PC-9 (cell line): Measurements from ENCODE around the gene EPM2AIP1. TPM values are rescaled to one million over a fixed set of nuclear protein-coding genes. Genes with fewer than 3 reads are reported as not detected.

Source experiments
- BruUV-seq: library from RNA; stranded (reverse); fragments of 400-500 nt; replicated peaks from 2 replicates; lab custom pipeline; 2021; lab: Mats Ljungman, UMichigan
- CTCF ChIA-PET: fragments of 300-600 bp; sonication (Branson Sonifier 250); formaldehyde crosslinking; loops from one replicate; lab custom pipeline; 2022; ENCODE audit warnings: antibody characterized with exemption; lab: Charles Lee
- POLR2A ChIA-PET: fragments of 300-600 bp; sonication (Branson Sonifier 250); formaldehyde crosslinking; loops from one replicate; lab custom pipeline; 2022; ENCODE audit warnings: antibody characterized with exemption; ENCODE audit not compliant: unreplicated experiment; lab: Charles Lee
- DNase-seq, 2 experiments: peaks; one replicate each; pipeline versions ENCODE4 v3.0.0 to v3.0.0-alpha.2; 2015 to 2022; ENCODE audit warnings: mixed read lengths in 1 of 2
- H2AFZ ChIP-seq: fragments of 200-600 bp; sonication (generic); 2 replicates; pipeline ENCODE4 v1.8.1; 2017; ENCODE audit warnings: antibody characterized with exemption
- H3F3A ChIP-seq: fragments of 200-600 bp; sonication (generic); 2 replicates; pipeline ENCODE4 v1.8.1; 2017; ENCODE audit warnings: antibody characterized with exemption, mild to moderate bottlenecking, low read depth; ENCODE audit not compliant: insufficient read depth
- H3K27ac ChIP-seq: fragments of 200-600 bp; sonication (generic); 2 replicates; pipeline ENCODE4 v1.6.1; 2016; ENCODE audit warnings: mixed run types
- H3K27me3 ChIP-seq: fragments of 200-600 bp; sonication (generic); 2 replicates; pipeline ENCODE4 v1.6.1; 2016; ENCODE audit warnings: low read depth, mixed run types; ENCODE audit not compliant: insufficient read depth
- H3K36me3 ChIP-seq: fragments of 200-600 bp; sonication (generic); 2 replicates; pipeline ENCODE4 v1.6.1; 2016; ENCODE audit warnings: low read depth, mixed run types
- H3K4me1 ChIP-seq: fragments of 200-600 bp; sonication (generic); replicated peaks from 2 replicates; pipeline ENCODE4 v1.6.1; 2016; ENCODE audit warnings: mixed run types; ENCODE audit not compliant: insufficient read depth
- H3K4me2 ChIP-seq: fragments of 200-600 bp; sonication (generic); 2 replicates; pipeline ENCODE4 v1.6.1; 2017; ENCODE audit warnings: mixed run types
- H3K4me3 ChIP-seq: fragments of 200-600 bp; sonication (generic); 2 replicates; pipeline ENCODE4 v1.6.1; 2016; ENCODE audit warnings: mixed run types
- H3K79me2 ChIP-seq: fragments of 200-600 bp; sonication (generic); 2 replicates; pipeline ENCODE4 v1.6.1; 2017; ENCODE audit warnings: low read depth, mixed run types
- H3K9me2 ChIP-seq: fragments of 200-600 bp; sonication (generic); 2 replicates; pipeline ENCODE4 v1.8.1; 2017; ENCODE audit warnings: mild to moderate bottlenecking; ENCODE audit not compliant: insufficient read depth
- H3K9me3 ChIP-seq: fragments of 200-600 bp; sonication (generic); 2 replicates; pipeline ENCODE4 v1.8.1; 2016; ENCODE audit warnings: low read depth; ENCODE audit not compliant: insufficient read depth
- H4K20me1 ChIP-seq: fragments of 200-600 bp; sonication (generic); 2 replicates; pipeline ENCODE4 v1.8.1; 2017; ENCODE audit not compliant: insufficient read depth
- CTCF ChIP-seq: fragments of 200-600 bp; sonication (generic); conservative IDR thresholded peaks from 2 replicates; pipeline ENCODE4 v1.6.1; 2017; ENCODE audit warnings: mixed run types, antibody characterized with exemption, mild to moderate bottlenecking, moderate library complexity
- EZH2 ChIP-seq: fragments of 200-600 bp; sonication (generic); IDR thresholded peaks from 2 replicates; pipeline ENCODE4 v1.8.0; 2017; ENCODE audit warnings: antibody characterized with exemption, low read depth
- intact Hi-C: fragments of 100-400 bp; cut with micrococcal nuclease; formaldehyde crosslinking; loops from one replicate; pipeline ENCODE4 v1.10.0; 2022; ENCODE audit not compliant: unreplicated experiment
- total RNA-seq: library from RNA; stranded (reverse); gene quantifications from 2 replicates; pipeline ENCODE4 v1.2.3, GENCODE V29; 2021

Gene EPM2AIP1
- total RNA-seq, 1 experiment from 2014 or later: 10.5 TPM

- BruUV-seq: no TSS peak
- POLR2A ChIA-PET: no interaction called here
- H3K27me3 ChIP-seq: peaks cover 2% of the 10 kb centered on the region; the same call in 1 of the 2 replicates
Measured at GRCh38 chr3:36937492-36937891, 55.4 kb downstream of the EPM2AIP1 start.

More at GRCh38 chr3:36937492-36937891, 55.4 kb downstream of the EPM2AIP1 start:
- CTCF ChIA-PET: no interaction called here
- H3K27ac ChIP-seq: no peak overlapping the region
- no peak overlapping the region for H2AFZ ChIP-seq
- H3K4me1 ChIP-seq: no peaks in the 10 kb centered on the region
- no peaks in the 10 kb centered on the region for H3F3A ChIP-seq
- no peaks in the 10 kb centered on the region for H3K9me3 ChIP-seq
- intact Hi-C loops: no loop called here
- no peak overlapping the region for H3K4me3 ChIP-seq
- DNase-seq: no peak
- no peaks in the 10 kb centered on the region for H3K36me3 ChIP-seq
- H3K9me2 ChIP-seq: no peaks in the 10 kb centered on the region
- H3K79me2 ChIP-seq: no peaks in the 10 kb centered on the region
- TF ChIP-seq EZH2 (no peak), CTCF (no peak)
- no peak overlapping the region for H3K4me2 ChIP-seq
- no peaks in the 10 kb centered on the region for H4K20me1 ChIP-seq

Other genes with a start within 250 kb of the EPM2AIP1 start
- not detected in 2 replicates for gene DCLK3, start 228.6 kb downstream of the EPM2AIP1 start, total RNA-seq
- 8.9 and 12.1 TPM in 2 replicates for gene TRANK1, start 48.1 kb downstream of the EPM2AIP1 start, total RNA-seq
- gene MLH1, start 387 bp upstream of the EPM2AIP1 start, total RNA-seq: 30.9 and 35.2 TPM in 2 replicates
- gene LRRFIP2, start 181.5 kb upstream of the EPM2AIP1 start, total RNA-seq: 34.5 and 40.2 TPM in 2 replicates